HG02981 (cell line): ENCODE measurements around the gene TMEM132C.

Experiments used
- ATAC-seq: cut with Tn5 transposase; IDR thresholded peaks from one replicate; pipeline ENCODE4 v1.9.1; 2021; ENCODE audit warnings: mild to moderate bottlenecking, moderate library complexity; ENCODE audit not compliant: unreplicated experiment

The TMEM132C gene

DNA sequence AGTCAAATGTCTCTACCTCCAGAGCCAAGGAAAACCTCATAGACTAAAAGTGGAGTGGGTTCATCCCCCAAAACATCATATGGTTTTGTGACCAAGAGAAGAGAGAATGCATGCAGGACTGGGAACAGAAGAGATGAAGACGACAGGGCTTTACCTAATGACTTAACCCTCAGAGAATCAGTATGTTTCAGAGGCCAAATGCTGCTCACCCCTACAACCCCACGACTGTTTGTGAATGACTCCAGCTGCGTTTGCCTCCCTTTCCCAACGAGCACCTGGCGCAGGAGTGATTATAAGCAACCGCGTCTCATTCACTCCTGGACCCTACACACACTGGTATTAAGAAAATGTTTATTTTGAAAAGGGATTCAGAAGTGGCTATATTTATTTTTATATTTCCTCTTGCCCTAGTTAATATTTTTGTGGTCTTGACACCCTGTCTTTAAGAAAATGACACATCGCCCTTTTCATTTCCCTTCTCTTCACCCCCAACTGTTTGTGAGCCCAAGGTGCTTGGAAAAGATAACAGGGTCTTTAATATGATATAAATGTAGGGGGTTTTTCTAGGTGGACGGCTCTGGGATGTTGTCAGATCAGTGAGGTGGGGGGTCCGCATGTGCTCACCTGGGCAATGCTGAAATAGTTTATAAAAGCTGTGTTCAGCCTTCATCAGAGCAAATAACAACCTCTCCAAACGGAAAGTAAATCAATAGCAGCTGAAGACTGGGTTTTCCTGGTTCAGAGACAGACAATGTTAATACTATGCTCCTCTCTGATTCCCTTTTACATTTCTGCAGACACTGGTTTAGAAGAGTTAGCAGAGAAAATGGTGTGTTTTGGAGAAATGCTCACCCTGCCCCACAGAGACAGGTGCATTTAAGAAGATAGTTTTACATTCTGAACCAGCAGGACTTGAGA lies 479.1 kb downstream of the TMEM132C start:
- no peak for ATAC-seq

DNA sequence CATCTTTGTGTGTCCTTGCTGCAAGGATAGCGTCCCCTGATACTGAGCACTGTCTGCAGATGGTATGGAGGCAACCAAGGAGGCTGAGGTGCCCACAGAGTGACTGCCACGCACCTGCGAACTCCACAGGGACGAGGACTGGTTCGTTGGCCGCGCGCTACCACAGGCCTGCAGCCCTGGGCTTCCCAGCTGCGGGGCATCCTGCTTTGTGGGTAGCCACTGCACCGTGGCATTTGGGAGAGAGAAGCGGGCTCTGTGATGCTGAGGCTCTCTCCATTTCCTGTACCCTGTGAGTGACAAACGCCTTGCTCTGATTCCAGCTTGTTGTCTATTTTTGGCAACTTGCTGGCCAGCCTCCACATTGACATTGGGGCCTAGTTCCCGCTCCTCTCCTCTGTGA lies 480.5 kb downstream of the TMEM132C start:
- no peak for ATAC-seq

DNA sequence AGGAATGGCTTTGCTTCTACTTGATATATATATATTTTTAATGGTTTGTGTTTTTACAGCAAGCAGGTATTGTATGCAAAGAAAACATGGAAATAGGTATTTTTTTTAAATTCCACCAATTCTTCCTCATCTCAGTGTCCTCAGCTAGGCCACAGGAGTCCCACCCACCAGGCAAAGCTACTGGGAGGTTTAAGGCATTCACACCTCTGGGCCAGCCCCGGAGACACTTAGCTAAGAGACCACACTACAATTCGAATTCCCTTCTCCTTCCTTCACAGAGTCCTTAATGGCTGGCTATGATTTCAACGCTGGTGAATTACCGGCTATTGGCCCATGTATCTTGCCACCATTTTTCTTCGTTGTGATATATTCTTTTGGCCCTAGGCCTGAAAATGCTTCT lies 485.4 kb downstream of the TMEM132C start:
- no peak for ATAC-seq

DNA sequence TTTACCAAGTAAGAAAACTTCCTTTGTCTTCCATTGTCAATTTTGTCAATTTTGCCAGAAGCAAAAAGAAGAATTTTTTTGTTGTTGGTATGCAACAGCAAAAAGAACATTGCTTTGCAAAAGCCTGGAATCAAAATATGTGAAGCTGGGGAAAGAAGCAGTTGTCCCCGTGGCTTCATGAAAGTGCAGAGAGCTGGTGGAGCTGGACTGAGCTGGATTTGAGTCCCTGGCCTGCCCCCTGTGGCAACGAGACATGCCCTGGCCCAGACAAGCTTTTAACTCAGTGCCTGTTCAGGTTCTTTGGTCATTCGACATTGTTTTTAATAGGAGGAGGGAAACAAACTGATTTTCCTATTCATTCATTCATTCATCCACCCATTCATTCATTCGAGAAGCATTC lies 486.5 kb downstream of the TMEM132C start:
- ATAC-seq, result no peak

DNA sequence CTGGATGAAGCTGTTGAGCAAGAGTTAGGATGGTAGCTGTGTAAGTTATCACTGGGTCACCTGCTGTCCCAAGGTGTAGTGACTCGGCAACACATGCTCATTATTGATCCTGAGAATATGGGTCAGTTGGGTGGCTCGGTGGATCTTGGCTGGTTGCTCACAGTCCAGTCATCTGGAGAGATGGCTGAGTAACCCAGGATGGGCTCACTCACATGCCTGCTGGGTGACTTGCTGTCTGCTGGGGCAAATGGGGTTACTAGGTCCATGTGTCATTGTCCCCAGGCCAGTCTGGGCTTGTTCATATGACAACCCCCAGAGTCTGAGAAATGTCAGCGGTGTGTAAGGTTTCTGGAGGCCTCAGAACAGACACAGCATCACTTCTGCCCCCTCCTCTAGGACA lies 487.3 kb downstream of the TMEM132C start:
- no peak for ATAC-seq

DNA sequence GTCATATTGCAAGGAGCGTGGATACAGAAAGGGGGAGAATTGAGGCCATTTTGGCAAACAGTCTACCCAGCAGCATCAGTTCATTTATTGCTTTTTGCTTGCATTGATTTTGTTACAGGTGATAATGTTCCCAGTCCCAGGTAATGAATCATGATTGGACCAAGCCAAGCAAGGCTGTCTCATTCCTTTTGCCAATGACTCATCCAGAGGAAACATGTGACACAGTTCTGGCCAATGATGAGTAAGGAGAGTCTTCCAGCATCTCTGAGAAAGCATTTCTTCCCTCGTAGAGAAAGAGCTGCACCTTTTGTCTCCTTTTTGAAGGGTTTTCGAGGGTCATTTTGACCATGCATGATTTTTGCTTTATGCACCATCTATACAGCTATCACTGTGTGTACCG lies 488.6 kb downstream of the TMEM132C start:
- ATAC-seq, result no peak
